Aorta (tissue), 5 donors: ENCODE data around the gene SMARCA2. TPM values are rescaled to one million over a fixed set of nuclear protein-coding genes. Genes with fewer than 3 reads are reported as not detected.
"Not testable (repeated sequence)": the region's sequence is repeated elsewhere in the genome, so short reads cannot be mapped to it uniquely, and the experiment has no call there.

Experiments used
- ATAC-seq: fragments of 200-7000 bp; cut with Tn5 transposase; one replicate; pipeline ENCODE4 v1.9.1; 2022; ENCODE audit warnings: moderate library complexity; ENCODE audit not compliant: low FRiP score
- DNase-seq, 2 donors: peaks; one replicate each; pipeline ENCODE4 v3.0.0-alpha.2; 2020
- H3K27ac ChIP-seq, 2 donors: one replicate each; pipeline ENCODE4 v1.5.1; 2013; ENCODE audit warnings: low read length in 2 of 2, mild to moderate bottlenecking in 2 of 2, moderate library complexity in 2 of 2, control low read depth in 1 of 2, inconsistent platforms in 1 of 2, low read depth in 1 of 2
- H3K27me3 ChIP-seq, 2 donors: one replicate each; pipeline ENCODE4 v1.6.1; 2013; ENCODE audit warnings: control low read depth in 1 of 2, low read length in 1 of 2, mild to moderate bottlenecking in 1 of 2, moderate library complexity in 1 of 2; ENCODE audit not compliant: insufficient read depth in 2 of 2, control insufficient read depth in 1 of 2
- H3K36me3 ChIP-seq, 2 donors: one replicate each; pipeline ENCODE4 v1.6.1; 2013; ENCODE audit warnings: control low read depth in 1 of 2, low read length in 1 of 2, mild to moderate bottlenecking in 1 of 2; ENCODE audit not compliant: insufficient read depth in 2 of 2, control insufficient read depth in 1 of 2
- H3K4me1 ChIP-seq, 2 donors: one replicate each; pipeline ENCODE4 v1.6.1; 2013; ENCODE audit warnings: low read length in 2 of 2, control low read depth in 1 of 2, mild to moderate bottlenecking in 1 of 2, moderate library complexity in 1 of 2; ENCODE audit not compliant: insufficient read depth in 2 of 2, control insufficient read depth in 1 of 2
- H3K4me3 ChIP-seq, 2 donors: one replicate each; pipeline ENCODE4 v1.5.1; 2013; ENCODE audit warnings: low read length in 2 of 2, control low read depth in 1 of 2, mild to moderate bottlenecking in 1 of 2
- H3K9me3 ChIP-seq: one replicate; pipeline ENCODE4 v1.6.1; 2013; ENCODE audit warnings: mild to moderate bottlenecking, low read length; ENCODE audit not compliant: control insufficient read depth
- WGBS, 2 donors: extraction: QIAGEN DNeasy Blood & Tissue Kit; methylation state at CpG; one replicate each; pipeline ENCODE4 v1.1.7; 2013; 5-methylcytosine and 5-hydroxymethylcytosine counted together
- intact Hi-C, 2 donors: fragments of 100-400 bp; cut with DNase I; formaldehyde crosslinking; loops; one replicate each; pipeline versions ENCODE4 v1.14.2 to v1.15.0; 2022
- polyA plus RNA-seq, 2 donors: library from polyadenylated mRNA; stranded (reverse); fragments of 200-250 nt; gene quantifications; one replicate each; pipeline ENCODE4 v1.2.3, GENCODE V29; 2013
- total RNA-seq, 2 donors: library from RNA; stranded (reverse); fragmentation: NEBNext Ultra II Directional; extraction: Animal tissue kit (Norgen Biotek cat#: 25700); gene quantifications; one replicate each; pipeline ENCODE4 v1.2.1, GENCODE V29; 2021
- donor health status: healthy with polysubstance abuse.
- donor health status: Bipolar disorder and iron deficiency.
- donor health status: DM: no; HTN: no; CAD: no.
- donor health status: DM: no; HTN: no; CAD: no.
- donor health status: DM: yes; HTN: yes; CAD: no.

Gene SMARCA2
- total and polyA plus RNA-seq, 4 donors = 61.7 to 265 (median 145) TPM

DNA sequence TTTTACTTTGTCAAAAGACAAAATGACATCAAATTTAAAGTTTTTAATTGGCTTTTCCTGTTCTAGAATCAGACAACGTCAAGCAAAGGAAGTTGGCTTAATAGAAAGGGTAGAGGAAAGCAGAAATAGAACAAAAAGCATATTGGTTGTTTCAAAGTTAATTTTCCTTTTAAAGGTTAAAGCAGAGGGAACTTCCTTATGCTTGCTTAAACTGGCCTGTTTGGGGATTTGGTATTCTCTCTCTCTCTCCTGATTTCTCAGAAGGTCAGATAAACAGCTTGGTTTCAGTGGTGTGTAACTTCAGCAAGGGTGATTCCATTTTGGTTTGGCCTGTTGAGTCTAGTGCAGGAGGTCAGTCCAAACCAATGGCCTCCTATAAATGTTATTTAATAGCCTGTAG is 127.1 kb downstream of the SMARCA2 start:
- Histone ChIP-seq H3K36me3 (no peaks in the 10 kb centered on the region), H3K27ac (no peak overlapping the region), H3K9me3 (no peaks in the 10 kb centered on the region), H3K27me3 (no peaks in the 10 kb centered on the region), H3K4me3 (no peak overlapping the region), H3K4me1 (peaks cover 6 to 14% of the 10 kb centered on the region in 2 donors)
- intact Hi-C loops = loop anchor here in 1 of 2 donors (10.0 kb wide), 1 partner anchor 493 kb away; no protein-coding TSS in a partner anchor
- no peak for ATAC-seq
- DNase-seq = no peak
- WGBS, 2 donors = 63 to 66% methylated on average over 1 of the region's 1 CpG

- Histone ChIP-seq H3K9me3 (no peaks in the 10 kb centered on the region), H3K36me3 (no peaks in the 10 kb centered on the region), H3K4me1 (peaks cover 6 to 14% of the 10 kb centered on the region in 2 donors), H3K27me3 (no peaks in the 10 kb centered on the region), H3K4me3 (no peak overlapping the region), H3K27ac (no peak overlapping the region)
- 95 to 96% methylated on average over 3 of the region's 3 CpGs for WGBS, 2 donors
- DNase-seq (no peak), ATAC-seq (no peak)
- intact Hi-C loops = loop anchor here in 1 of 2 donors (10.0 kb wide), 1 partner anchor 490 kb away; no protein-coding TSS in a partner anchor
Observed at GRCh38 chr9:2144619-2145018, 129.5 kb downstream of the SMARCA2 start.

GRCh38 chr9:2145746-2146145 is 130.6 kb downstream of the SMARCA2 start:
- no peaks in the 10 kb centered on the region for H3K36me3 ChIP-seq
- H3K4me1 ChIP-seq = peaks cover 6 to 11% of the 10 kb centered on the region in 2 donors
- intact Hi-C loops = loop anchor here in 1 of 2 donors (10.0 kb wide), 1 partner anchor 489 kb away; no protein-coding TSS in a partner anchor
- H3K9me3 ChIP-seq = no peaks in the 10 kb centered on the region
- 81 to 90% methylated on average over 3 of the region's 3 CpGs for WGBS, 2 donors
- ATAC-seq (no peak), DNase-seq (no peak)
- no peak overlapping the region for H3K27ac ChIP-seq
- no peaks in the 10 kb centered on the region for H3K27me3 ChIP-seq
- H3K4me3 ChIP-seq = no peak overlapping the region

- not testable (repeated sequence) for H3K9me3 ChIP-seq, ATAC-seq, DNase-seq, H3K4me3 ChIP-seq, H3K27ac ChIP-seq, H3K27me3 ChIP-seq, H3K4me1 ChIP-seq, H3K36me3 ChIP-seq
- intact Hi-C loops = loop anchor here in 1 of 2 donors (10.0 kb wide), 1 partner anchor 488 kb away; no protein-coding TSS in a partner anchor
Observed at GRCh38 chr9:2146700-2147099, 131.6 kb downstream of the SMARCA2 start.

- DNase-seq = no peak
- intact Hi-C loops = no loop called here
- no peaks in the 10 kb centered on the region for H3K27me3 ChIP-seq
- H3K4me3 ChIP-seq = no peak overlapping the region
- WGBS, 2 donors = 96 to 100% methylated on average over 5 of the region's 5 CpGs
- H3K4me1 ChIP-seq = no peaks in the 10 kb centered on the region
- H3K27ac ChIP-seq = no peak overlapping the region
- no peak for ATAC-seq
- H3K9me3 ChIP-seq = no peaks in the 10 kb centered on the region
- no peaks in the 10 kb centered on the region for H3K36me3 ChIP-seq
Observed at GRCh38 chr9:2150338-2150737, 135.2 kb downstream of the SMARCA2 start.

DNA sequence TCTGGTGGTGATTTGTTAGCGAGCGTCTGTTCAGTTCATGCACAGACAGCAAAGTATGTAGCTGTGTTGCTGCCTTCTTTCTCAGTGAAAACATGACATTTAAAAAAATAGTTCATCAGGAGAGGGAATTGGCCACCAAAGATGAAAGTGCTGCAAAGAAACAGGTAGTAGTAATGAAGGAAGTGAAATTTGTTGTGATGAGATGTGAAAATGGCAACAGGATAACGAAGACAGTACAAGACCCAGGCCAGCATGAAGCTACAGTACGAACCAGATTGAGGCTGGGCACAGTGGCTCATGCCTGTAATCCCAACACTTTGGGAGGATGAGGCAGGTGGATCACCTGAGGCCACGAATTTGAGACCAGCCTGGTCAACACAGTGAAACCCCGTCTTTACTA is 136.0 kb downstream of the SMARCA2 start:
- no peaks in the 10 kb centered on the region for H3K27me3 ChIP-seq
- intact Hi-C loops = no loop called here

DNA sequence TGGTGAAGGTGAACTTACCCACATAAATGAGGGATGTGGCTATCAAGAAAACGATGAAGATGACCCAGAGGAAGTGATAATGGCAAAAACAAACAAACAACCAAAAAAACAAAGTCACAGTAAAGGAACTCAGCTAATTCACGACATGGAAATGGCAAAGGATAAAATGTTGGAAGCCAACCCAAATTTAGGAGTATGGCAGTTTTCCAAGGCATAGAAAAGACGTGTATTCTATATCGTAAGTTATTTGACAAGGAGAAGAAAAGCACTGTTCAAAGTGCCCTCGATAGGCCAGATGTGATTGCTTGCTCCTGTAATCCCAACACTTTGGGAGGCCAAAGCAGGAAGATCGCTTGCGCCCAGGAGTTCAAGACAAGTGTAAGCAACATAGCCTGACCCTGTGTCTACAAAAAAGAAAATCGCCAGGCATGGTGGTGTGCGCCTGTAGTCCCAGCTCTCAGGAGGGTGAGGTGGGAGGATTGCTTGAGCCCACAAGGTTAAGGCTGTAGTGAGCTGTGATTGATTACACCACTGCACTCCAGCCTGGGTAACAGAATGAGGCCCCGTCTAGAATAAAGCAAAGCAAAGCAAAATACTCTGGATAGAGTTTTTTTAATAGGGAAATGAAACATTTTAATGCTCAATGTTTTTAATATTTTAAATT is 138.0 kb downstream of the SMARCA2 start:
- 47 to 54% methylated on average over 10 of the region's 10 CpGs for WGBS, 2 donors
- H3K4me1 ChIP-seq = no peaks in the 10 kb centered on the region
- no peak for DNase-seq
- H3K9me3 ChIP-seq = no peaks in the 10 kb centered on the region
- H3K27ac ChIP-seq = no peak overlapping the region
- no peaks in the 10 kb centered on the region for H3K36me3 ChIP-seq
- H3K27me3 ChIP-seq = no peaks in the 10 kb centered on the region
- ATAC-seq = no peak
- intact Hi-C loops = no loop called here
- no peak overlapping the region for H3K4me3 ChIP-seq

More for the DNA sequence above, 136.0 kb downstream of the SMARCA2 start:
- no peaks in the 10 kb centered on the region for H3K9me3 ChIP-seq
- 84 to 88% methylated on average over 6 of the region's 6 CpGs for WGBS, 2 donors
- no peak for ATAC-seq
- no peak for DNase-seq
- no peak overlapping the region for H3K4me3 ChIP-seq
- no peak overlapping the region for H3K27ac ChIP-seq
- no peaks in the 10 kb centered on the region for H3K4me1 ChIP-seq
- H3K36me3 ChIP-seq = no peaks in the 10 kb centered on the region

GRCh38 chr9:2153630-2154217 is 138.6 kb downstream of the SMARCA2 start:
- no peaks in the 10 kb centered on the region for H3K36me3 ChIP-seq
- H3K27ac ChIP-seq = no peak overlapping the region
- no peak overlapping the region for H3K4me3 ChIP-seq
- no peak for ATAC-seq
- H3K27me3 ChIP-seq = no peaks in the 10 kb centered on the region
- H3K4me1 ChIP-seq = no peaks in the 10 kb centered on the region
- no peaks in the 10 kb centered on the region for H3K9me3 ChIP-seq
- WGBS, 2 donors = 21 to 26% methylated on average over 2 of the region's 2 CpGs
- DNase-seq = no peak
- intact Hi-C loops = no loop called here

- intact Hi-C loops = no loop called here
- H3K27me3 ChIP-seq = no peaks in the 10 kb centered on the region
- no peak for ATAC-seq
Observed at GRCh38 chr9:2154731-2155130, 139.6 kb downstream of the SMARCA2 start.

More at GRCh38 chr9:2154731-2155130, 139.6 kb downstream of the SMARCA2 start:
- Histone ChIP-seq H3K4me3 (no peak overlapping the region), H3K4me1 (no peaks in the 10 kb centered on the region), H3K36me3 (no peaks in the 10 kb centered on the region), H3K27ac (no peak overlapping the region), H3K9me3 (no peaks in the 10 kb centered on the region)
- no peak for DNase-seq
- WGBS, 2 donors = 88 to 93% methylated on average over 3 of the region's 3 CpGs
